ENCODE measurements around the gene ABHD16B.

GRCh38 chr20:63891061-63892002, 30.0 kb downstream of the ABHD16B start:
- TF ChIP-seq CTCF (IDR thresholded peaks at IDR 0.05) (peak in 3 of 6 experiments; percentile 36 to 52 (median 42)), POLR2A (IDR thresholded peaks at IDR 0.05) (peak; percentile 44 to 47)

All from Peyer's patch (tissue), 4 donors.